ENCODE results near the gene BANP. TPM values are rescaled to one million over a fixed set of nuclear protein-coding genes. Genes with fewer than 3 reads are reported as not detected.
"Not testable (repeated sequence)": the region's sequence is repeated elsewhere in the genome, so short reads cannot be mapped to it uniquely, and the experiment has no call there.

Gene BANP
- total RNA-seq, 1 donor from 2014 or later = 53.9 TPM

- Mint-ChIP-seq H3K27me3 (no peaks in the 10 kb centered on the region), H3K4me3 (ENCODE audit: low read depth) (no peak overlapping the region), H3K27ac (no peak overlapping the region), H3K36me3 (ENCODE audit: insufficient read depth) (peaks cover 22% of the 10 kb centered on the region), H3K4me1 (ENCODE audit: low read depth) (no peaks in the 10 kb centered on the region), H3K9me3 (ENCODE audit: low read depth) (no peaks in the 10 kb centered on the region)
- TF ChIP-seq, protein P1, sequence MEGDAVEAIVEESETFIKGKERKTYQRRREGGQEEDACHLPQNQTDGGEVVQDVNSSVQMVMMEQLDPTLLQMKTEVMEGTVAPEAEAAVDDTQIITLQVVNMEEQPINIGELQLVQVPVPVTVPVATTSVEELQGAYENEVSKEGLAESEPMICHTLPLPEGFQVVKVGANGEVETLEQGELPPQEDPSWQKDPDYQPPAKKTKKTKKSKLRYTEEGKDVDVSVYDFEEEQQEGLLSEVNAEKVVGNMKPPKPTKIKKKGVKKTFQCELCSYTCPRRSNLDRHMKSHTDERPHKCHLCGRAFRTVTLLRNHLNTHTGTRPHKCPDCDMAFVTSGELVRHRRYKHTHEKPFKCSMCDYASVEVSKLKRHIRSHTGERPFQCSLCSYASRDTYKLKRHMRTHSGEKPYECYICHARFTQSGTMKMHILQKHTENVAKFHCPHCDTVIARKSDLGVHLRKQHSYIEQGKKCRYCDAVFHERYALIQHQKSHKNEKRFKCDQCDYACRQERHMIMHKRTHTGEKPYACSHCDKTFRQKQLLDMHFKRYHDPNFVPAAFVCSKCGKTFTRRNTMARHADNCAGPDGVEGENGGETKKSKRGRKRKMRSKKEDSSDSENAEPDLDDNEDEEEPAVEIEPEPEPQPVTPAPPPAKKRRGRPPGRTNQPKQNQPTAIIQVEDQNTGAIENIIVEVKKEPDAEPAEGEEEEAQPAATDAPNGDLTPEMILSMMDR (IDR thresholded peaks at IDR 0.05; ENCODE audit: unreplicated experiment) = no peak
- no peak for DNase-seq (ENCODE audit: low spot score, unreplicated experiment)
These were observed 98.6 kb downstream of the BANP start for GRCh38 chr16:88049561-88050545.

GRCh38 chr16:88050952-88051660, 99.9 kb downstream of the BANP start:
- Mint-ChIP-seq H3K4me1 (ENCODE audit: low read depth) (no peaks in the 10 kb centered on the region), H3K4me3 (ENCODE audit: low read depth) (no peak overlapping the region), H3K27me3 (no peaks in the 10 kb centered on the region), H3K9me3 (ENCODE audit: low read depth) (no peaks in the 10 kb centered on the region), H3K27ac (no peak overlapping the region), H3K36me3 (ENCODE audit: insufficient read depth) (peaks cover 24% of the 10 kb centered on the region)
- TF ChIP-seq, protein P1 (IDR thresholded peaks at IDR 0.05; ENCODE audit: unreplicated experiment) = no peak
- no peak for DNase-seq (ENCODE audit: low spot score, unreplicated experiment)

DNA sequence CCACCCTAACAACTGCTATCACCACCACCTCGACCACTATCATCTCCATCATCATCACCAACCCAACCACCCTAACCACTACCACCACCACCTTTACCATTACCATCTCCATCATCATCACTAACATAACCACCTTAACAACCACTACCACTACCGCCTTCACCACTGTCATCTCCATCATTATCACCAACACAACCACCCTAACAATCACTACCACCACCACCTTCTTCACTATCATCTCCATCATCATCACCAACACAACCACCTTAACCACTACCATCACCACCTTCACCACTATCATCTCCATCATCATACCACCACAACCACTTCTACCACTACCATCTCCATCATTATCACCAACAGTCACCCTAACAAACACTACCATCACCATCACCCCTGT, 101.4 kb downstream of the BANP start:
- no peak for DNase-seq (ENCODE audit: low spot score, unreplicated experiment)
- no peaks in the 10 kb centered on the region for H3K4me1 Mint-ChIP-seq (ENCODE audit: low read depth)
- H3K9me3 Mint-ChIP-seq (ENCODE audit: low read depth) = no peaks in the 10 kb centered on the region
- TF ChIP-seq, protein P1 (IDR thresholded peaks at IDR 0.05; ENCODE audit: unreplicated experiment) = no peak
- H3K27me3 Mint-ChIP-seq = no peaks in the 10 kb centered on the region
- H3K4me3 Mint-ChIP-seq (ENCODE audit: low read depth) = no peak overlapping the region
- H3K36me3 Mint-ChIP-seq (ENCODE audit: insufficient read depth) = peaks cover 24% of the 10 kb centered on the region
- no peak overlapping the region for H3K27ac Mint-ChIP-seq

DNA sequence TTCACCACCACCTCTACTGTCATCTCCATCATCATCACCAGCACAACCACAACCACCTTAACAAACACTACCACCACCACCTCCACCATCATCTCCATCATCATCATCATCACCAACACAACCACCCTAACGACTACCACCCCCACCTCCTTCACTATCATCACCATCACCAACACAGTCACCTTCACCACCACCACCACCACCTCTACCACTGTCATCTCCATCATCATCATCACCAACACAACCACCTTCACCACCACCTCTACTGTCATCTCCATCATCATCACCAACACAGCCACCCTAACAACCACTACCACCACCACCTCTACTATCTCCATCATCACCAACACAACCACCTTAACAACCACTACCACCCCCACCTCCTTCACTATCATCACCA, 102.2 kb downstream of the BANP start:
- DNase-seq (ENCODE audit: low spot score, unreplicated experiment); H3K4me1 Mint-ChIP-seq (ENCODE audit: low read depth); H3K4me3 Mint-ChIP-seq (ENCODE audit: low read depth); H3K27ac Mint-ChIP-seq; H3K27me3 Mint-ChIP-seq; H3K9me3 Mint-ChIP-seq (ENCODE audit: low read depth): not testable (repeated sequence)
- H3K36me3 Mint-ChIP-seq (ENCODE audit: insufficient read depth) = peaks cover 20% of the 10 kb centered on the region

- Mint-ChIP-seq H3K4me1 (ENCODE audit: low read depth) (no peaks in the 10 kb centered on the region), H3K27me3 (no peaks in the 10 kb centered on the region), H3K27ac (no peak overlapping the region), H3K9me3 (ENCODE audit: low read depth) (no peaks in the 10 kb centered on the region), H3K36me3 (ENCODE audit: insufficient read depth) (peaks cover 7% of the 10 kb centered on the region), H3K4me3 (ENCODE audit: low read depth) (no peak overlapping the region)
- no peak for DNase-seq (ENCODE audit: low spot score, unreplicated experiment)
- TF ChIP-seq, protein P1 (IDR thresholded peaks at IDR 0.05; ENCODE audit: unreplicated experiment) = no peak
These were observed 104.1 kb downstream of the BANP start for GRCh38 chr16:88055356-88055755.

Measured in progenitor cell of endocrine pancreas (in vitro differentiated cells).